ENCODE measurements around the gene IGF1R.

Gene IGF1R

DNA sequence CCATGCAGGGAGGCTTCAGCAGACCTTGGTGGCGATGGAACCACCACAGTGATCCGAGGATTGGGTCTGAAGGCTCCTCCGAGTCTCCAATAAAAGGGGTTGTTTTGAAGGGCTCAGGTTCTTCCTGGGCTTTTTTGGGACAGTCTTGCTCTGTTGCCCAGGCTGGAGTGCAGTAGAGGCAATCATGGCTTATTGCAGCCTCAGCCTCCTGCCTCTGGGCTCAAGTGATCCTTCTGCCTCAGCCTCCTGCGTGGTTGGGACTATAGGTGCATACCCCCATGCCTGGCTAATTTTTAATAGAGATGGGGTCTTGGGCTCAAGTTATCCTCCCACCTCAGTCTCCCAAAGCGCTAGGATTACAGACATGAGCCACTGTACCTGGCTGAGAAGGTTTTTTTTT lies 84.8 kb downstream of the IGF1R start:
- no peak for DNase-seq
- in situ Hi-C loops (cut with HindIII; ENCODE audit: low pct_ligation_motif_present, low pct_unique_long_range_greater_than_20kb, low sequenced_read_pairs) = no loop called here

DNA sequence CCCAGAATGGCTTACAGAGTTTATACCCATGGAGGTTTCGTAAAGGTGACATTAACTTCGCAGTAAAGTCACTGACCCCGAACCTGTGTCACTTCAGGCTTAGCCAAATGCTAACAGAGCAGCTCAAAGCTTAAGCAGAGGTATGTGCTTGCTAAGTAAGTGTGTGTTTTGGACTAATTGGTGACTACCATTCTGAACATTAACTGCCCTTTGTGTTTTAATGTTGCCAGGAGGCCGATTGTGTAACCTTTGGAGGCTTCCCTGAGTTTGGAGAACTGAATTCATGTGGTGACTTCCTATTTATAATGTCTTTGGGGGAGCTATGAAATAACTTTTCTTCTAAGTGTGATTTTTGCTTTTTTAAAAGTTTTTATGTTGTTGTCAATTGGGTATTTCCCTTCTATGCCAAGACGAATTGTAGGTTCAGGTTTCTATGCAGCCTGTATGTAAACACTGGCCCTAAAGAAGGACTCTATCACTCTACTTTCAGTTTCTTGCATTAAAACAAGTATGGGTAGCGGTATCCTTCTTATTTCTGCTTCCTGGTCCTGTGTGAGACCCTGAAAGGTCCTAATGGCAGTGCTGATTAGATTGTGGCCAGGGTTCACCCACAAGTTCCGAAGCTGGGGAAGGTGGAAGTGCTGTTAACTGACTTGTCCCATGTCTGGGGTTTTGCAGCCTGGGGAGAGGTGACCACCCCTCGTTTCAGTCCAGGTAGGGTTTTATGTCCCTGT lies 86.3 kb downstream of the IGF1R start:
- in situ Hi-C loops (cut with HindIII; ENCODE audit: low pct_ligation_motif_present, low pct_unique_long_range_greater_than_20kb, low sequenced_read_pairs) = no loop called here
- peak; percentile 50 for DNase-seq

DNA sequence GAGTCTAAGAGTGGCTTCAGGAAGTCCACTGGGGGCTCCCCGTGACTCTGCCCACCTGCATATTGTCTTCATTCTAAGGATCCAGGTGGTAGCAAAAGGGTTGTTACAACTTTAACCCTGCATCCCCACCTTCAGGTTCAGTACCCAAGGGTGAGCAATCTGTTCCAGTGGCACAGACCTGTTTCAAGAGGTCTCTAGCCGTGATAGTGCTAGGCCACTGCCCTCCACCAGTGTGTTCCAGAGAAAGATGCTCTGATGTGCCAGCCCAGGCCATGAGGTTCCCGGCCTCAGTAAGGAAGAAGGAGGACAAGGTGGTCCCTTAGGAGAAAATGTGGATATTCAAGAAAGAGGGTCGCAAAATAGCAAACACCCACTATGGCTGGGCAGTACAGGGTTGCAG lies 87.0 kb downstream of the IGF1R start:
- no peak for DNase-seq
- in situ Hi-C loops (cut with HindIII; ENCODE audit: low pct_ligation_motif_present, low pct_unique_long_range_greater_than_20kb, low sequenced_read_pairs) = no loop called here

DNA sequence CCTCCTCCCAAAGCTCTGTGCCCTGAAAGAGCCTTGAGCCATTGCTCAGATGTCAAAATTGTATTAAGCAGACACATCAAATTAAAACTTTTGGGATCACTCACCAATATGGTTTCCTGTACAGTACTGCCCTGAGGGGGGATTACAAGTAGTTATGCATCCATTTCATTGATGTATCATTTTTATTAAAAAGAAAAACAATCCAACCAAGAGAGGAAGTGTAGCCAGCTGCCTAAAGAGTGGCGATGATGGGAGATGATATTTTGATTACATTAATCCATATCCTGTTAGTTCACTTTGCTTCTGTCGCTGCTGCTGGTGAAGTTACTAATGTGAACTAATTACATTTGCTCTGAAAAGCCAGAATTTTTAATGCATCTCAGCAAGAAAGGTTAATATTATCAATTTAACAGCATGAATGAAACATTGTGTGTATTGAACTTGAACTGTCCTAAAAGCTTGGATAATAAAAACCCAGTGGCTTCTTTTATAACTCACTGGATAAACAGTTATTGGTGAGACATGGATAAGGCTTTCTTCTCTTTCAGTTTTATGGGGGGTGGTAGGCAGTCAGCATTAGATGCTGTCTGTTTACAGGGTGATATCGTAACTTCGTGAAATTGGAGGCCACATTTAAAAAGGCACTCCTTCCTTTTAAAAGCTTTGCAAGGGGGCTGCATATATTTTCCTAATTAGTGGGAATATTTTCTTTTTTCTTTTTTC lies 87.7 kb downstream of the IGF1R start:
- in situ Hi-C loops (cut with HindIII; ENCODE audit: low pct_ligation_motif_present, low pct_unique_long_range_greater_than_20kb, low sequenced_read_pairs) = no loop called here
- DNase-seq = no peak

DNA sequence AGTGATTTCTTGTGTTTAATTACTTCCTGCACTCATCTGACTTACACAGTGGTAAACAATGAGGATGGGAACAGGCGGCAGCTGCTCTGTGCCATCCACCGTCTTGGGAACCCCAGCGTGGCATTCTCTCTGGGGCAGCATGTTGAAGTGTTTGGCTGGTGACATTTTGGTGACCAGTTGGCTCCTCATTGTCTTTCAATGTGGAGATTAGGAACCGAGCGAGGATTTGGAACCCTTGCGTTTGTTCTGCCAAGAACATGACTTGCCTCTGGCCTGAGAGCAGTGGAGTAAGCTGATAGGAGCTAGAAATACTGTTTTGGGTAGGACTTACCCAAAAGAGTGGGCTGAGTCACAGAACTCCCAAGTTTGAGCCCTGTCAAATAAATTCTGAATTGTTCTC lies 88.8 kb downstream of the IGF1R start:
- in situ Hi-C loops (cut with HindIII; ENCODE audit: low pct_ligation_motif_present, low pct_unique_long_range_greater_than_20kb, low sequenced_read_pairs) = no loop called here
- DNase-seq = no peak

DNA sequence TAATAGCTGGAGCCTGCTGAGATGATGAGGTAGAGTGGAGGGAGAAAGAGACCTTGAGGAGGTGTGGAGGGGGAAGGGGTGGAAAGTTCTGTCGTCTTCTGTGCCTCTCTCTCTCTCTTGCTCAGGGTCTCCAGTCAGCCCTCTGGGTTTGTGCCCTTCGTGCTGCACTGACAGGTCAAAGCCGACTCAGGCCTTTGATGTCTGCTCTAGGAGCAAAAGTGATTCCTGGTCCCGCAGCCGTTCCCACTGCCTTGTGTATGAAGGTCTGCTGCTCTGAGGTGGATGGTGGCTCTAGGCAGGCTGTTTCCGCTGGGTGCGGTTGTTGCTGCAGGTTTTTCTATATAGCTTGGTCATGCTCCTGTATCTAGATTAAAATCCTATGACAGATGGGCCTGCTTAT lies 89.4 kb downstream of the IGF1R start:
- DNase-seq = no peak
- in situ Hi-C loops (cut with HindIII; ENCODE audit: low pct_ligation_motif_present, low pct_unique_long_range_greater_than_20kb, low sequenced_read_pairs) = no loop called here

DNA sequence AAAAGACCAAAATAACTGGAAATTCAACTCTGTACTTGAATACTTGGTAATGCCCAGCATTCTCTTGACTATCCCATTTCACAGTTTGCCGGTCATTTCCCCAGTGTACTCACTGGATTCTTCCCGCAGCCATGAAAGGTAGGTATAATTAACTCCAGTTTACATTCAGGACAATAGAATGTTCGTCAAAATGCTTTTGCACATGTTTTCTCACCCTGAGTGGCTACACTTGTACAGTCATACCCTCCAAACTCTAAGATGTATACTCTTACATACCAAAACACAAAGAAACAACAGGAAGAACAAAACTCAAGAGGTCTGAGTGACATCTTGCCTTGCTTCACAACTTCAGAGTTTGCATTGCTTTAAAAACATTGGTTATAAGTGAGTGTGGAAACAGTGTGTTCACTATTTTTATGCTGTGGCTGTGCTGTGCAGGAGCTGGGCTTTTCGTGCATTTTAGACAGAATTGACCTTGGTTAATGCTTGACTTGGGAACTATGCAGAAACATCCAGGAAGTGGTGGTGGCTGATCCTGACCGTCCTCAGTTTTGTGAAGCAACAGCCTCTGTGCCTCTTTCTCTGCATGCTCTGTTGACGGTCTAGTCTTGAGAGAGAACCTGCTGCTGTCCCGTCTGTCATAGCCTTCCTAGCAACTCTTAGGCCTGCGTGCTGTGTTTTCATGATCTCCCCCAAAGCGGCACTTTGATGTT lies 90.5 kb downstream of the IGF1R start:
- in situ Hi-C loops (cut with HindIII; ENCODE audit: low pct_ligation_motif_present, low pct_unique_long_range_greater_than_20kb, low sequenced_read_pairs) = no loop called here
- DNase-seq = peak; percentile 71

DNA sequence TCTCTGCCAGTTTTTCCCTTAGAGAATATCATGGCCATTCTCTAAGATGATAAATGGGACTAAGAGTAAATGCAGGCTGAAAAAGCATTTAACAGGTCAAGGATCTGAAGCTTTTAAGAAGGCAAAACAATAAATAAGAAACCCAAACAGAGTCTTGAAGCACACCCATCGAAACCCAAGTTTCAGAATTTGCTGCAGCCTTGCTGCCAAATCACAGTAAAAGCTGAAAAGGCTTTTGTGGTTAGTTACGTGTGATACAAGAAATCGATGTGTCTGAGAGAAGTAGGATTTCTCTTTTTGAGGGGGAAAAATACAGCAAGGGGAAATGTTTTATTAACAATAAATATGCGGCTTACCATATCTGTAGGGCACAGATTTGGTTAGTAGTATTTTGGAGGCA lies 92.0 kb downstream of the IGF1R start:
- no peak for DNase-seq
- in situ Hi-C loops (cut with HindIII; ENCODE audit: low pct_ligation_motif_present, low pct_unique_long_range_greater_than_20kb, low sequenced_read_pairs) = no loop called here

DNA sequence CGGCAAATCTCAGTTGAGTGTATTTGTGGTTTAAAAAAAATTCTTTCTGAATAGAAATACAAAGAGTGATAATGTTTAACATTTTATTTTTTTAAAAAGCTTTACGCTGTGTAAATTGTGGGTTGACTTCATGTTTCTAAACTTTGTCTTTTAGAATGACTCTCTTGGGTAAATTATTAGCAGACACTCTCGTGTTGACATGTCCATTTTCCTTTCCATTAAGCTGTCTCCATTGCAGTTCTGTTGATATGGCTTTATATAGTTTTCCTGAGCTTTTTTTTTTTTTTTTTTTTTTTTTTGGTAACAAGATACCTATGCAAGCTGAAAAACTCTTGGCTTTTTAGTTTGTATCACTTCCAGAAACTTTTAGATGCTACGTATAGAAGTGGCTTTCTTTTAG lies 92.6 kb downstream of the IGF1R start:
- in situ Hi-C loops (cut with HindIII; ENCODE audit: low pct_ligation_motif_present, low pct_unique_long_range_greater_than_20kb, low sequenced_read_pairs) = no loop called here
- DNase-seq = no peak

DNA sequence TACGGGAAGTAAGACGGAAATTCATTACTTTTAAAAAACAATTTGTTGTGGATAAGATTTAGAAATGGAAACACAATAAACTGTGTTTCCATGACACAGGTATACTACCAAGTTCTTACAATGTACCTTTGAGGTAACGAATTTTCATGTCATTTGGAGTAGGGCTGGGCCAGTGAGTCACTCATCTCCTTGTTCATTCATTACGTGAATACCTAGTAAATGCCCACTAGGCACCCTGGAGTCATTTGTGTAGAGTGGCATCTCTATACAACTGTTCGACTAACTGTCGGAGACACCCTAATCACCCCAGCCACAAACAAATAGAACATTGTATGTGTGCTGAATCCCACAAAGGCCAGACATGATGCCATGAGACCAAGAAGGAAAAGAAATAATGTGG lies 94.8 kb downstream of the IGF1R start:
- in situ Hi-C loops (cut with HindIII; ENCODE audit: low pct_ligation_motif_present, low pct_unique_long_range_greater_than_20kb, low sequenced_read_pairs) = no loop called here
- DNase-seq = no peak

DNA sequence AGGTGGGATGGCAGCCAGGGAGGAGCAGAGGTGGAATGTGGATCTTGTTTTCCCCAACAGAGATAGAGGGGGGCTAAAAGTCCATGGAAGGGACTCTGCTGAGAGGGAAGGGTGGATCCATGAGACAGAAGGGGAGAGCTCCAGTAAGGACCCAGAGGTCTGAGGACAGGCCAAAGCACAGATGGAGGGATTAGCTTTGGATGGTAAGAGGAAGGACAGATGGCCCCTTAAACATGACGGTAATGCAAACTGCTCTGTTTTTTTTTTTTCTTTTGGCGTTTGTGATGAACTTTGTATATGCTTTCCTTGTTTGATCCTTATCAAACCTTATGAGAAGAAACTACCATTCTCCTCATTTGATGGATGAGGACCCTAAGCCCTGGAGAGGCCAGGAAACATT lies 96.2 kb downstream of the IGF1R start:
- in situ Hi-C loops (cut with HindIII; ENCODE audit: low pct_ligation_motif_present, low pct_unique_long_range_greater_than_20kb, low sequenced_read_pairs) = no loop called here
- no peak for DNase-seq

DNA sequence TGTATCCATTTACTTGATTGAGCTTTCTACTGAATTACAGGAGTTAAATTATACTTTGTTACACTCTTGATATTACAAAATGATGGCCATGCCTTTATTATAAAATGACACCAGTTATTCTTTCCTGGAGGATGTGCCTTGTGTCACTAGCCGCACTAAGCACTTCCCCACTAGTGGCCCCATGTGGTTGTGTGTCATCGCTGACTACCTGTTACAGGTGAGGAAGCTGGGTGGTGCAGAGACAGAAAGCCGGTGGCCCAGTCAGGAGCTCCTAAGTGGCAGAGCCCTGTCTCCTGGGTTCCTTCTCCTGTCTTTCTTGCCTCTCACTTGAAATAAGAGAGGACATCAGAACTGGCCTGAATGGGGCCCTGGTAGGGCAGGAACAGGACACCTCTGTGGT lies 96.8 kb downstream of the IGF1R start:
- no peak for DNase-seq
- in situ Hi-C loops (cut with HindIII; ENCODE audit: low pct_ligation_motif_present, low pct_unique_long_range_greater_than_20kb, low sequenced_read_pairs) = no loop called here

DNA sequence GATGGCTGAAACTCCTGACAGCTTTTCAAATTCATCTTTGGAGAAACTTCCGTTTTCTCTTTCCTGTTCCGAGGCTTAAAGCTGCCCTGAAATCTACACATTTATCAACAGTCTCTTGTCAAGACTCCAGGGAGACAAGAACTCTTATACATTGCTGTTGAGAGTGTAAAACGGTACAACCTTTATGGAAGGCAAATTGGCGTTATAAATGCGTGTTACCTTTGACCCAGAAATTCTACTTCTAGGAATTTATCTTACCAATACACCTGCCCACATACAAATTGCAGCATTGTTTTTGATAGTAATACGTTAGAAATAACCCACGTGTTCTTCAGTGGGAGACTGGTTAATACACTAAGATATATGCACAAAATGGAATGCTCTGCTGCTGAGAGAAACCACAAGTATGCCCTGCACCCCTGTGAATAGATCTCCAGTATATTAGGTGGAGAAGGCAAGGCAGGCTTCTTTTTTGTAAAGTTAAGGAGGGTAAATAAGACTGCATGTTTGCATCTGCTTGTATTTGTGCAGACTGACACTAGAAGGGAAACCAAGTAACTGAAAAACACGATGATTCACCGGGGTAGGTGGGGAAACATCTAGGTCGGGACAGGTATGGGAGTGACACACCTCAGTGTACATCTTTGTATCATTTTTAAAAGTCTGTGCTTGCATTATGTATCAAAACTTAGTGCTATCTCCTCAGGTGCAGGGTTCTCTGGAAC lies 97.5 kb downstream of the IGF1R start:
- in situ Hi-C loops (cut with HindIII; ENCODE audit: low pct_ligation_motif_present, low pct_unique_long_range_greater_than_20kb, low sequenced_read_pairs) = no loop called here
- DNase-seq = no peak

DNA sequence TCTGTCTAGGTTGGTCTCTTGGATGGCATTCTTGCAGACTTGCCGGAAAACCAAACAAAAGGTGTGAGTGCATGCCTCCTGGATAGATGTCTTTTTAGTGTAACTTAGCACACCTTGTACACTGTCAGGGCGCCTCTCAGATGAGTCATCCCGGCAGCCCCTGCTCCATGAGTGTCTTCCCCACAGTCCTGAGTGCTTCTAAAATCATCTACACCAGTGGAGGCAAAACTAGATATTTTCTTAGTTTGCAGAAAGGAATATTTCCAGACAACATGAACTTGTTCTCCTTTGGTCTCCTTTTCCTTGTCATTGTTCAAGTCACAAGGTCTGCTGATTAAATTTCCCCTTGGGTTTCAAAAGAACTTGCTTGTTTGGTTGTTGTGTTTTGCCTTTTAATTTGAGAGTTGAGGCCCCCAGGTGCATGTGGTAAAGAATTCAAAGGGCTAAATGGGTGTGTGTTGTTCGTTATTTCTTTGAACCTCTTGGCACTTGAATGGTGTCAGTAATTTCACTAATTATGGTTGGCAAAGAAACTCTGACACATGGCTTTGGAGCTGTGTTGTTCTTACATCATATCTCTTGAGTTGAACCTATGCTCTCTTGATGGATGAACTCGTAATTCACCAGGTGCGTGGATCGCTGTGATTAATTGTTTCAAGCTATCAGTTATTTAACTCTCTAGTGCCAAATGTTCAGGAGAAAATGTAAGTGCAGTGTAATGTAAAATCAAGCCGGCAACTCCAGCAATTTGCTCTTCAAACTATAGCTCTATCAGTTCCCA lies 98.2 kb downstream of the IGF1R start:
- no peak for DNase-seq
- in situ Hi-C loops (cut with HindIII; ENCODE audit: low pct_ligation_motif_present, low pct_unique_long_range_greater_than_20kb, low sequenced_read_pairs) = no loop called here

DNA sequence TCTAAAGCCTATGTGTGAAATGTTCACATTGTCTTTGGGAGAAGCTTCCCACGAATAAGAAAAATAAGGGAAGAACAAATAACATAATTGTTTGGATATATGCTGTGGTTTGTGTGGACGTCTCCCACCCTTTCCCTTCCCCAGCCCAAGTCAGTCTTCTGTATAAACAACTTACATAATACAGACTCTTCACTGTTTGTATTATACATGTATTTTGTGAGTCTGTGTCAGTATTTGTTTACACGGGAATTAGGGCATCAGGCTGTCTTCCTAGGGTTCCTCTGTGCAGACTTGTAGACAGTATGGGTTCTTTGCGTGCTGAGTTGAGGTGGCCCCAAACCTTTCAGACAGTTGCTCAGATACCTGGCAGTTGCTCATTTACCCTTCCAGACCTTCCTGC lies 103.4 kb downstream of the IGF1R start:
- no peak for DNase-seq
- in situ Hi-C loops (cut with HindIII; ENCODE audit: low pct_ligation_motif_present, low pct_unique_long_range_greater_than_20kb, low sequenced_read_pairs) = no loop called here

DNA sequence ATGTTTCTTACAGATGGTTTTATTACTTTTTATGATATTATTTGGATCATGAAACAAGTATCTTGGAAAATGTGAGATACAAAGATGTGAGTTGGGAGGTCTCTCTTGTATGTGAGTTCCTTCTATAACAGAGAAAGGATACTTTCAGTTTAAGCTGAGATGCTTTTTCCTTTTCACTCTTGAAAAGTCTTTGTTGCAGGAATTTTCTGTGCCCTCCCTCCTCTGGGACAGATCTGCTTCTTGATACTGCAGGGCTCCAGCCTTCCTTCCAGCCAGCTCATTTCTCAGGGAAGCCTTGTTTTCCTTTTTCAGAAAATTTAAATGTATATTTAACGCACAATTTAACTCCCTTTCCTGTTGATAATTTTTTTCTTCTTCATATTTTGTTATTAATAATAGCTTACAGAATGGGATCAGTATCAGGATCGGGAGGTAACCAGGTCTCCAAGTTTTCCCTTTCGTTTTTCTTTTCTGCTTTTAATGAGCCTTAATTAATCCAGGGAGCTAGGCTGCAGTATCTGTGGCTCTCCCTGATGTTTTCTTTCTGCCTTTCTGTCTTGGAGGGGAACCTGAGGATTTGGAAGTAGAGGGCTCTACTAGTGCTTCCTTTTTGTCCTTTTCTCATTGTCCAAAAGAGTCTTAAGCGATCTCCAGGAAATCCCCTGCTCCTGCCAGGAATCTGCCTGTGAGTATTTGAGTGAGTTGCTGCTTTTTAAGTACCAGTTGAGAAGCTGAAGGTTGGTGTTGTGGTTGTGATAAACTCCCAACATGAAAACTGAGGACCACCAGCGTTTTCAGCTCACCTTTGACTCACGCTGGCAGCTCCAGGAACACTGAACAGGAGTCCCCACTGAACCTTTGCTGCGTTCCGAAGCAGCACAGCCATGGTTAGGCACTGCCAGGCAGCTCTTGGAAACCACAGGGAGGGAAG lies 105.7 kb downstream of the IGF1R start:
- in situ Hi-C loops (cut with HindIII; ENCODE audit: low pct_ligation_motif_present, low pct_unique_long_range_greater_than_20kb, low sequenced_read_pairs) = no loop called here
- peak; percentile 49 for DNase-seq

DNA sequence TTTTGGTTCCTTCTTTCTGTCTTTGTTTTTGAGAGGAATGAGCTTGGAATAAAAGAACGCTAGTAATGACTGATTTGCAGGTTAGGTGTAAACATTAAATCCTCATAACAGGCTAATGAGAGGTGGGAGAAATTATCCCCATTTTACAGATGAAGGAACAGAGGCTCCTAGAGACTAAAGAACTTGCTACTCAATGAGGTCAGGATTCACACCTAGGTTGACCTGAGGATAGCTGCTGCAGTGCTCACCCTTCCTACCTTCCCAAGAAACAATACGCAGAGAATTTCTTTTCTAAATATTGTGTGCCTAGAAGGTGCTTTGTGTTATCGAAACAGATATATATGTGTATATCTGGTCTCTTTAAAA lies 106.3 kb downstream of the IGF1R start:
- in situ Hi-C loops (cut with HindIII; ENCODE audit: low pct_ligation_motif_present, low pct_unique_long_range_greater_than_20kb, low sequenced_read_pairs) = no loop called here

DNA sequence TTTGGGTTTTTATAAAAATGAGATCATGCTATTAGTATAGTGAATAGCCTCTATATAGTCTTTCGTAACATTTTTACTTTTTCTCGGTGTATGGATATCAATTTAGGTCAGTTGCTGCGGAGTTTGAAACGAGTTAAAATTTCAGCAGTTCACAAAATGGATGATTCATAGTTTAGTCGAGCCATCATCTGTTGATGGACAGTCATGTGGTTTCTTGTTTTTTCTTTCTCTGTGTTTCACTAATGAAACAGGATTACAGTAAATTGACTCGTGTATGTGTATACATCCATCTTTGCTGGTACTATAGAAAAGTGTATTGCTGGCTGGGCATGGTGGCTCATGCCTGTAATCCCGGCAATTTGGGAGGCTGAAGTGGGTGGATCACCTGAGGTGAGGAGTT lies 106.8 kb downstream of the IGF1R start:
- DNase-seq = no peak
- in situ Hi-C loops (cut with HindIII; ENCODE audit: low pct_ligation_motif_present, low pct_unique_long_range_greater_than_20kb, low sequenced_read_pairs) = no loop called here

More for the DNA sequence above, 106.3 kb downstream of the IGF1R start:
- no peak for DNase-seq
